Gastrocnemius medialis (tissue), 4 donors: ENCODE results near the gene BBS1.
"Not testable (repeated sequence)": the region's sequence is repeated elsewhere in the genome, so short reads cannot be mapped to it uniquely, and the experiment has no call there.

Source experiments
- POLR2A ChIP-seq, 2 donors: fragments of 450-650 bp; IDR thresholded peaks; one replicate each; pipeline ENCODE4 v1.6.1; 2017; ENCODE audit warnings: antibody characterized with exemption in 2 of 2, mild to moderate bottlenecking in 2 of 2, moderate library complexity in 2 of 2
- TF ChIP-seq, protein P1 (sequence below), 5 experiments: fragments of 450-650 bp in 3 of 5; fragments of 200-600 bp in 2 of 5; sonication (generic) in 2 of 5; IDR thresholded peaks in 4 of 5; conservative IDR thresholded peaks in 1 of 5; 1 replicate in 4 of 5; 2 replicates in 1 of 5; pipeline ENCODE4 v1.5.1; 2016 to 2019; ENCODE audit warnings: antibody characterized with exemption in 5 of 5, mild to moderate bottlenecking in 3 of 5, moderate library complexity in 3 of 5

DNA sequence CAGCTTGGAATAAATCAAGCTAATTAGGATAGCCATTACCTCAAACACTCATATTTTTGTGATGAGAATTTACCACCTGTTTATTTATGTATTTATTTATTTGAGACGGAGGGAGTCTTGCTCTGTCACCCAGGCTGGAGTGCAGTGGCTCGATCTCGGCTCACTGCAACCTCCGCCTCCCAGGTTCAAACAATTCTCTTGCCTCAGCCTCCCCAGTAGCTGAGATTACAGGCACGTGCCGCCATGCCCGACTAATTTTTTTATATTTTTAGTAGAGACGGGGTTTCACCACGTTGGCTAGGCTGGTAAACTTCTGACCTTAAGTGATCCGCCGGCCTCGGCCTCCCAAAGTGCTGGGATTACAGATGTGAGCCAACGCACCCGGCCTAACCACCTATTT is 34.5 kb downstream of the BBS1 start:
- TF ChIP-seq, protein P1, sequence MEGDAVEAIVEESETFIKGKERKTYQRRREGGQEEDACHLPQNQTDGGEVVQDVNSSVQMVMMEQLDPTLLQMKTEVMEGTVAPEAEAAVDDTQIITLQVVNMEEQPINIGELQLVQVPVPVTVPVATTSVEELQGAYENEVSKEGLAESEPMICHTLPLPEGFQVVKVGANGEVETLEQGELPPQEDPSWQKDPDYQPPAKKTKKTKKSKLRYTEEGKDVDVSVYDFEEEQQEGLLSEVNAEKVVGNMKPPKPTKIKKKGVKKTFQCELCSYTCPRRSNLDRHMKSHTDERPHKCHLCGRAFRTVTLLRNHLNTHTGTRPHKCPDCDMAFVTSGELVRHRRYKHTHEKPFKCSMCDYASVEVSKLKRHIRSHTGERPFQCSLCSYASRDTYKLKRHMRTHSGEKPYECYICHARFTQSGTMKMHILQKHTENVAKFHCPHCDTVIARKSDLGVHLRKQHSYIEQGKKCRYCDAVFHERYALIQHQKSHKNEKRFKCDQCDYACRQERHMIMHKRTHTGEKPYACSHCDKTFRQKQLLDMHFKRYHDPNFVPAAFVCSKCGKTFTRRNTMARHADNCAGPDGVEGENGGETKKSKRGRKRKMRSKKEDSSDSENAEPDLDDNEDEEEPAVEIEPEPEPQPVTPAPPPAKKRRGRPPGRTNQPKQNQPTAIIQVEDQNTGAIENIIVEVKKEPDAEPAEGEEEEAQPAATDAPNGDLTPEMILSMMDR (IDR thresholded peaks at IDR 0.05 in 4 of 5, conservative IDR thresholded peaks at IDR 0.05 in 1 of 5) = not testable (repeated sequence)
- TF ChIP-seq POLR2A (IDR thresholded peaks at IDR 0.05) = not testable (repeated sequence)
